Loucy (cell line): Measurements from ENCODE around the gene KCTD13.

Source experiments
- EZH2phosphoT487 ChIP-seq: fragments of 200-600 bp; IDR thresholded peaks from 2 replicates; pipeline ENCODE4 v1.6.1; 2018; ENCODE audit warnings: antibody characterized with exemption, mild to moderate bottlenecking, moderate library complexity, borderline replicate concordance
- TF ChIP-seq, protein P1 (sequence below): fragments of 200-600 bp; sonication (generic); conservative IDR thresholded peaks from 2 replicates; pipeline ENCODE4 v1.5.1; 2014; ENCODE audit warnings: mild to moderate bottlenecking, antibody characterized with exemption, low read length

DNA sequence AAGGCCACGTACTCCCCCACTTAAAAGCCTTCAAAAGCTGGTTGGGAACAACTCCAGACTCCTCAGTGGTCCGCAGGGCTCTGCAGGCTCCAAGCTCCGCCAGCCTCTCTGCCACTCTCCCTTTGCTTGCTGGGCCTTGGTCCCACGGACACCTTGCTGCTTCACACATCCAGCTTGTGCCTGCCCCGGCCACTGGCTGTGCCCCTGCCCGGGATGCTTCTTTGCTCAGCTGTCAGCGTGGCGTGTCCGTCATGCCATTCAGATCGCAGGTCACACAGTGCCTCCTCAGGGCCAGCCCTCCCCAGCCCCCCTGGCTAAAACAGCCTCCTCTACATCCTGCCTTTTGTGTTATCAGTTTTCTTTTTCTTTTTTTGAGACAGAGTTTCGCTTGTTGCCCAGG is 13.9 kb downstream of the KCTD13 start:
- TF ChIP-seq, protein P1, sequence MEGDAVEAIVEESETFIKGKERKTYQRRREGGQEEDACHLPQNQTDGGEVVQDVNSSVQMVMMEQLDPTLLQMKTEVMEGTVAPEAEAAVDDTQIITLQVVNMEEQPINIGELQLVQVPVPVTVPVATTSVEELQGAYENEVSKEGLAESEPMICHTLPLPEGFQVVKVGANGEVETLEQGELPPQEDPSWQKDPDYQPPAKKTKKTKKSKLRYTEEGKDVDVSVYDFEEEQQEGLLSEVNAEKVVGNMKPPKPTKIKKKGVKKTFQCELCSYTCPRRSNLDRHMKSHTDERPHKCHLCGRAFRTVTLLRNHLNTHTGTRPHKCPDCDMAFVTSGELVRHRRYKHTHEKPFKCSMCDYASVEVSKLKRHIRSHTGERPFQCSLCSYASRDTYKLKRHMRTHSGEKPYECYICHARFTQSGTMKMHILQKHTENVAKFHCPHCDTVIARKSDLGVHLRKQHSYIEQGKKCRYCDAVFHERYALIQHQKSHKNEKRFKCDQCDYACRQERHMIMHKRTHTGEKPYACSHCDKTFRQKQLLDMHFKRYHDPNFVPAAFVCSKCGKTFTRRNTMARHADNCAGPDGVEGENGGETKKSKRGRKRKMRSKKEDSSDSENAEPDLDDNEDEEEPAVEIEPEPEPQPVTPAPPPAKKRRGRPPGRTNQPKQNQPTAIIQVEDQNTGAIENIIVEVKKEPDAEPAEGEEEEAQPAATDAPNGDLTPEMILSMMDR = no peak
- TF ChIP-seq EZH2phosphoT487 = no peak
